ENCODE data around the gene PPP3CA. TPM values are rescaled to one million over a fixed set of nuclear protein-coding genes. Genes with fewer than 3 reads are reported as not detected.

The PPP3CA gene
- polyA plus RNA-seq (2013): 28.0 TPM in 2 replicates

DNA sequence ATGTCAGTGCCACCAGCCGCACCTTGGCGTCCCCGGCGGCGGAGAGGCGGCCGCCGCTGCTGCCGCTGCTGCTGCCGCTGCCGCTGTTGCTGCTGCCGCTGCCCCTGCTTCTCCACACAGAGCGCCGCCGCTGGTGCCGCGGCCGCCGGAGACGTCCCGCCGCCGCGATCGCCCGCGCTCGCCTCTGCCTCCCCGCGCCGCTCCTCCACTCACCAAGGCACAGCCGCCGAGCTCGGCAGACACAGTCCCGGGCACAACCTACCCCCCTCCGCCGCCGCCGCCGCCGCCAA is at the start of gene PPP3CA:
PPP3CA (minus strand) TSS at position 260 of the 290 bp plus-strand sequence.
- peaks cover 14% of the 10 kb centered on the region for H3K79me1 ChIP-seq (ENCODE audit: low read length)
- peak within 1 kb of the TSS; percentile 99 for H3K4me3 ChIP-seq (ENCODE audit: low read depth, low read length)
- H2BK120ac ChIP-seq (ENCODE audit: insufficient read depth, low read length, poor library complexity): peak within 1 kb of the TSS; percentile 57
- no peak within 1 kb of the TSS for H3K23ac ChIP-seq (ENCODE audit: low read length)
- H3K4ac ChIP-seq (ENCODE audit: low read depth, low read length): peak within 1 kb of the TSS; percentile 26
- no peaks in the 10 kb centered on the region for H3K36me3 ChIP-seq (ENCODE audit: control insufficient read depth in 1 of 2, insufficient read depth in 2 of 2, low read length in 2 of 2)
- no peaks in the 10 kb centered on the region for H3K9me3 ChIP-seq (ENCODE audit: insufficient read depth, low read depth, low read length)
- peaks cover 8% of the 10 kb centered on the region for H3K79me2 ChIP-seq (ENCODE audit: control insufficient read depth, insufficient read depth, low read length, poor library complexity)
- peak within 1 kb of the TSS; percentile 96 for H3K4me2 ChIP-seq (ENCODE audit: low read length)
- peak within 1 kb of the TSS; percentile 73 for H3K18ac ChIP-seq (ENCODE audit: low read length)
- peak within 1 kb of the TSS; percentile 66 for H3K27ac ChIP-seq (ENCODE audit: low read depth, low read length)
- H4K12ac ChIP-seq (ENCODE audit: low read depth, low read length): peak within 1 kb of the TSS; percentile 24
- WGBS (ENCODE audit: extremely low coverage, insufficient coverage, insufficient read length): no CpG with 5 or more reads among the region's 41 CpGs
- H4K91ac ChIP-seq (ENCODE audit: low read depth, low read length): peak within 1 kb of the TSS; percentile 41
- H3K4me1 ChIP-seq (ENCODE audit: control insufficient read depth in 1 of 2, insufficient read depth in 2 of 2, low read length in 2 of 2): peaks cover 4 to 6% of the 10 kb centered on the region in 2 experiments
- peak in 1 of 2 donors; percentile 50 for DNase-seq
- H4K8ac ChIP-seq (ENCODE audit: low read depth, low read length): peak within 1 kb of the TSS; percentile 26
- no peaks in the 10 kb centered on the region for H3K27me3 ChIP-seq (ENCODE audit: insufficient read depth, low read length)
- peak within 1 kb of the TSS; percentile 27 for H2AFZ ChIP-seq (ENCODE audit: insufficient read depth, low read length, poor library complexity)
- peak within 1 kb of the TSS; percentile 33 for H3K14ac ChIP-seq (ENCODE audit: low read length)
- peak within 1 kb of the TSS; percentile 82 for H3K9ac ChIP-seq (ENCODE audit: low read length)
- peak within 1 kb of the TSS; percentile 65 for H2BK5ac ChIP-seq (ENCODE audit: low read depth, low read length, poor library complexity)
- no peak within 1 kb of the TSS for H2BK12ac ChIP-seq (ENCODE audit: low read length)
- no peak within 1 kb of the TSS for H2AK5ac ChIP-seq (ENCODE audit: low read length)

GRCh38 chr4:101393256-101393655 is 45.9 kb upstream of the PPP3CA start:
- Histone ChIP-seq H3K4ac (ENCODE audit: low read depth, low read length) (no peak overlapping the region), H2BK12ac (ENCODE audit: low read length) (no peak overlapping the region), H3K9me3 (ENCODE audit: insufficient read depth, low read depth, low read length) (no peaks in the 10 kb centered on the region), H4K91ac (ENCODE audit: low read depth, low read length) (no peak overlapping the region), H3K27me3 (ENCODE audit: insufficient read depth, low read length) (no peaks in the 10 kb centered on the region), H3K79me1 (ENCODE audit: low read length) (no peaks in the 10 kb centered on the region), H3K79me2 (ENCODE audit: control insufficient read depth, insufficient read depth, low read length, poor library complexity) (no peaks in the 10 kb centered on the region), H3K4me1 (ENCODE audit: control insufficient read depth in 1 of 2, insufficient read depth in 2 of 2, low read length in 2 of 2) (no peaks in the 10 kb centered on the region), H3K18ac (ENCODE audit: low read length) (no peak overlapping the region), H3K27ac (ENCODE audit: low read depth, low read length) (no peak overlapping the region), H2AFZ (ENCODE audit: insufficient read depth, low read length, poor library complexity) (no peak overlapping the region), H4K12ac (ENCODE audit: low read depth, low read length) (no peak overlapping the region), H3K4me2 (ENCODE audit: low read length) (no peak overlapping the region), H2BK5ac (ENCODE audit: low read depth, low read length, poor library complexity) (no peak overlapping the region), H4K8ac (ENCODE audit: low read depth, low read length) (no peak overlapping the region), H2BK120ac (ENCODE audit: insufficient read depth, low read length, poor library complexity) (no peak overlapping the region), H3K9ac (ENCODE audit: low read length) (no peak overlapping the region), H3K4me3 (ENCODE audit: low read depth, low read length) (no peak overlapping the region), H3K23ac (ENCODE audit: low read length) (no peak overlapping the region), H3K14ac (ENCODE audit: low read length) (no peak overlapping the region), H2AK5ac (ENCODE audit: low read length) (no peak overlapping the region), H3K36me3 (ENCODE audit: control insufficient read depth in 1 of 2, insufficient read depth in 2 of 2, low read length in 2 of 2) (no peaks in the 10 kb centered on the region)
- peak; percentile 10 to 38 for DNase-seq
- no CpG with 5 or more reads among the region's 2 CpGs for whole genome bisulfite sequencing (ENCODE audit: extremely low coverage, insufficient coverage, insufficient read length)

DNA sequence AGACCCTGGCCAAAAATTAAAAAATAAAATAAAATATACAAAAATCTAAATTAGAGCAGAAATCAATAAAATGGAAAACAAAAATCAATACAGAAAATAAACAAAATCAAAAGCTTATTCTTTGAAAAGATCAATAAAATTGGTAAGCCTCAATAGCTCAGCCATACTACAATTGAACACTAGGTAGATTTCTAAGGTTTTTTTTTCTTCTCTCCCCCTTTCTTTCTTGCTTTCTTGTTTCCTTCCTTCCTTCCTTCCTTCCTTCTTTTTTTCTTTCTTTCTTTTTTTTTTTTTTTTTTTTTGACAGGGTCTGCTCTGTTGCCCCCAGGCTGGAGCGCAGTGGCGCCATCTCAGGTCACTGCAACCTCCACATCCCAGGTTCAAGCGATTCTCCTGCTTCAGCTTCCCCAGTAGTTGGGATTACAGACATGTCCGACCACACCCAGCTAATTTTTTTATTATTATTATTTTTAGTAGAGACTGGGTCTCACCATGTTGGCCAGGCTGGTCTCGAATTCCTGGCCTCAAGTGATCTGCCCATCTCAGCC is 23.4 kb upstream of the PPP3CA start:
- H3K18ac ChIP-seq (ENCODE audit: low read length): no peak overlapping the region
- no peak overlapping the region for H4K8ac ChIP-seq (ENCODE audit: low read depth, low read length)
- no peak overlapping the region for H3K4me3 ChIP-seq (ENCODE audit: low read depth, low read length)
- no peak for DNase-seq
- H3K4ac ChIP-seq (ENCODE audit: low read depth, low read length): no peak overlapping the region
- H3K36me3 ChIP-seq (ENCODE audit: control insufficient read depth in 1 of 2, insufficient read depth in 2 of 2, low read length in 2 of 2): peaks cover 0 to 2% of the 10 kb centered on the region in 2 experiments
- no CpG with 5 or more reads among the region's 5 CpGs for WGBS (ENCODE audit: extremely low coverage, insufficient coverage, insufficient read length)
- no peak overlapping the region for H3K9ac ChIP-seq (ENCODE audit: low read length)
- H4K91ac ChIP-seq (ENCODE audit: low read depth, low read length): no peak overlapping the region
- no peak overlapping the region for H2AFZ ChIP-seq (ENCODE audit: insufficient read depth, low read length, poor library complexity)
- no peaks in the 10 kb centered on the region for H3K27me3 ChIP-seq (ENCODE audit: insufficient read depth, low read length)
- H3K79me1 ChIP-seq (ENCODE audit: low read length): peaks cover 13% of the 10 kb centered on the region
- no peak overlapping the region for H2BK12ac ChIP-seq (ENCODE audit: low read length)
- no peak overlapping the region for H3K14ac ChIP-seq (ENCODE audit: low read length)
- H3K4me2 ChIP-seq (ENCODE audit: low read length): no peak overlapping the region
- H3K23ac ChIP-seq (ENCODE audit: low read length): no peak overlapping the region
- peaks cover 2% of the 10 kb centered on the region for H3K9me3 ChIP-seq (ENCODE audit: insufficient read depth, low read depth, low read length)
- no peak overlapping the region for H4K12ac ChIP-seq (ENCODE audit: low read depth, low read length)
- H3K27ac ChIP-seq (ENCODE audit: low read depth, low read length): no peak overlapping the region
- no peak overlapping the region for H2AK5ac ChIP-seq (ENCODE audit: low read length)
- H2BK120ac ChIP-seq (ENCODE audit: insufficient read depth, low read length, poor library complexity): no peak overlapping the region
- H3K79me2 ChIP-seq (ENCODE audit: control insufficient read depth, insufficient read depth, low read length, poor library complexity): peaks cover 2% of the 10 kb centered on the region
- H2BK5ac ChIP-seq (ENCODE audit: low read depth, low read length, poor library complexity): no peak overlapping the region
- H3K4me1 ChIP-seq (ENCODE audit: control insufficient read depth in 1 of 2, insufficient read depth in 2 of 2, low read length in 2 of 2): peaks cover 2 to 11% of the 10 kb centered on the region in 2 experiments

DNA sequence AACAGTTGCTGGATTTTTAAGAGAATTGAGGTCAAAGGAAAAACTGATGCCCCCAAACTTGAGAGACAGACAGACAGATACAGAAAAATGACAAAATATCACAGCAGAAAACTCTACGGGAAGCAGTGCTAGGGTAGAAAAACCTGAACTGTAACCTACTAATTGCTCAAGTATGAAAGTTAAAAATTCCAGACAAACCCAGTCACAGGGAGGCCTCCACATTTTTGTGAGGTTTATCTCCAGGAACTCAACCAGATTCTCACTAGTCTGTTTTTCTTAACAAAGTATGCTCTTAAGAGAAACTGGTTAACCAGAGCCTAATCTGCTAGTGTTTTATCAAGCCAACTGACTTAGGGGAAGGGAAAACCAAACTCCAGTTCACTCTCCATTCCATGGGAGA is 19.9 kb upstream of the PPP3CA start:
- no peak overlapping the region for H2AK5ac ChIP-seq (ENCODE audit: low read length)
- WGBS (ENCODE audit: extremely low coverage, insufficient coverage, insufficient read length): no CpG with 5 or more reads among the region's 1 CpG

More for the DNA sequence above, 19.9 kb upstream of the PPP3CA start:
- Histone ChIP-seq H3K79me2 (ENCODE audit: control insufficient read depth, insufficient read depth, low read length, poor library complexity) (peaks cover 2% of the 10 kb centered on the region), H4K8ac (ENCODE audit: low read depth, low read length) (peak overlapping the region; percentile 77), H2BK5ac (ENCODE audit: low read depth, low read length, poor library complexity) (peak overlapping the region; percentile 94), H4K91ac (ENCODE audit: low read depth, low read length) (peak overlapping the region; percentile 37), H3K4me1 (ENCODE audit: control insufficient read depth in 1 of 2, insufficient read depth in 2 of 2, low read length in 2 of 2) (peaks cover 2 to 11% of the 10 kb centered on the region in 2 experiments), H2BK120ac (ENCODE audit: insufficient read depth, low read length, poor library complexity) (peak overlapping the region; percentile 86), H3K79me1 (ENCODE audit: low read length) (peaks cover 13% of the 10 kb centered on the region), H3K27ac (ENCODE audit: low read depth, low read length) (peak overlapping the region; percentile 99), H3K4ac (ENCODE audit: low read depth, low read length) (no peak overlapping the region), H3K9ac (ENCODE audit: low read length) (no peak overlapping the region), H3K4me2 (ENCODE audit: low read length) (no peak overlapping the region), H3K18ac (ENCODE audit: low read length) (no peak overlapping the region), H2BK12ac (ENCODE audit: low read length) (peak overlapping the region; percentile 89), H3K36me3 (ENCODE audit: control insufficient read depth in 1 of 2, insufficient read depth in 2 of 2, low read length in 2 of 2) (peaks cover 0 to 2% of the 10 kb centered on the region in 2 experiments), H3K14ac (ENCODE audit: low read length) (peak overlapping the region; percentile 77), H3K23ac (ENCODE audit: low read length) (no peak overlapping the region), H3K4me3 (ENCODE audit: low read depth, low read length) (no peak overlapping the region), H3K9me3 (ENCODE audit: insufficient read depth, low read depth, low read length) (no peaks in the 10 kb centered on the region), H3K27me3 (ENCODE audit: insufficient read depth, low read length) (no peaks in the 10 kb centered on the region), H2AFZ (ENCODE audit: insufficient read depth, low read length, poor library complexity) (no peak overlapping the region), H4K12ac (ENCODE audit: low read depth, low read length) (no peak overlapping the region)
- peak; percentile 72 to 97 for DNase-seq
